Nephron progenitor cell (in vitro differentiated cells): ENCODE data around the gene KIAA1958.
A peak's percentile ranks its signal among the peaks of the same experiment; 100 is the strongest.

Experiments
- DNase-seq: peaks from one replicate; pipeline ENCODE4 v3.0.0; 2021
- H3K27ac Mint-ChIP-seq: 2 replicates; pipeline ENCODE4 v1.8.0; 2021; ENCODE audit warnings: mild to moderate bottlenecking, moderate library complexity, mixed read lengths
- H3K27me3 Mint-ChIP-seq: 2 replicates; pipeline ENCODE4 v1.8.0; 2021; ENCODE audit warnings: mild to moderate bottlenecking, low read depth, mixed read lengths; ENCODE audit not compliant: poor library complexity
- H3K36me3 Mint-ChIP-seq: 2 replicates; pipeline ENCODE4 v1.8.0; 2021; ENCODE audit warnings: low read depth, mixed read lengths
- H3K4me1 Mint-ChIP-seq: 2 replicates; pipeline ENCODE4 v1.8.0; 2021; ENCODE audit warnings: mixed read lengths
- H3K4me3 Mint-ChIP-seq: 2 replicates; pipeline ENCODE4 v1.8.0; 2021; ENCODE audit warnings: mild to moderate bottlenecking, moderate library complexity, mixed read lengths
- H3K9me3 Mint-ChIP-seq: 2 replicates; pipeline ENCODE4 v1.8.0; 2021; ENCODE audit warnings: mild to moderate bottlenecking, moderate library complexity, mixed read lengths
- TF ChIP-seq, protein P1 (sequence below): fragments of 200-600 bp; sonication (generic); IDR thresholded peaks from 2 replicates; pipeline ENCODE4 v1.5.0; 2021; ENCODE audit warnings: antibody characterized with exemption

The KIAA1958 gene

GRCh38 chr9:112443636-112444035, 43.0 kb upstream of the KIAA1958 start:
- Mint-ChIP-seq H3K4me3 (no peak overlapping the region), H3K27me3 (no peaks in the 10 kb centered on the region), H3K27ac (no peak overlapping the region), H3K4me1 (peaks cover 14% of the 10 kb centered on the region), H3K36me3 (peaks cover 19% of the 10 kb centered on the region), H3K9me3 (no peaks in the 10 kb centered on the region)
- no peak for DNase-seq
- TF ChIP-seq, protein P1, sequence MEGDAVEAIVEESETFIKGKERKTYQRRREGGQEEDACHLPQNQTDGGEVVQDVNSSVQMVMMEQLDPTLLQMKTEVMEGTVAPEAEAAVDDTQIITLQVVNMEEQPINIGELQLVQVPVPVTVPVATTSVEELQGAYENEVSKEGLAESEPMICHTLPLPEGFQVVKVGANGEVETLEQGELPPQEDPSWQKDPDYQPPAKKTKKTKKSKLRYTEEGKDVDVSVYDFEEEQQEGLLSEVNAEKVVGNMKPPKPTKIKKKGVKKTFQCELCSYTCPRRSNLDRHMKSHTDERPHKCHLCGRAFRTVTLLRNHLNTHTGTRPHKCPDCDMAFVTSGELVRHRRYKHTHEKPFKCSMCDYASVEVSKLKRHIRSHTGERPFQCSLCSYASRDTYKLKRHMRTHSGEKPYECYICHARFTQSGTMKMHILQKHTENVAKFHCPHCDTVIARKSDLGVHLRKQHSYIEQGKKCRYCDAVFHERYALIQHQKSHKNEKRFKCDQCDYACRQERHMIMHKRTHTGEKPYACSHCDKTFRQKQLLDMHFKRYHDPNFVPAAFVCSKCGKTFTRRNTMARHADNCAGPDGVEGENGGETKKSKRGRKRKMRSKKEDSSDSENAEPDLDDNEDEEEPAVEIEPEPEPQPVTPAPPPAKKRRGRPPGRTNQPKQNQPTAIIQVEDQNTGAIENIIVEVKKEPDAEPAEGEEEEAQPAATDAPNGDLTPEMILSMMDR, result no peak

- Mint-ChIP-seq H3K4me3 (no peak overlapping the region), H3K9me3 (no peaks in the 10 kb centered on the region), H3K36me3 (peaks cover 16% of the 10 kb centered on the region), H3K27me3 (no peaks in the 10 kb centered on the region), H3K4me1 (peaks cover 14% of the 10 kb centered on the region), H3K27ac (peak overlapping the region; percentile 51)
- TF ChIP-seq, protein P1, result no peak
- DNase-seq, result no peak
Observed at GRCh38 chr9:112445196-112445595, 41.4 kb upstream of the KIAA1958 start.

DNA sequence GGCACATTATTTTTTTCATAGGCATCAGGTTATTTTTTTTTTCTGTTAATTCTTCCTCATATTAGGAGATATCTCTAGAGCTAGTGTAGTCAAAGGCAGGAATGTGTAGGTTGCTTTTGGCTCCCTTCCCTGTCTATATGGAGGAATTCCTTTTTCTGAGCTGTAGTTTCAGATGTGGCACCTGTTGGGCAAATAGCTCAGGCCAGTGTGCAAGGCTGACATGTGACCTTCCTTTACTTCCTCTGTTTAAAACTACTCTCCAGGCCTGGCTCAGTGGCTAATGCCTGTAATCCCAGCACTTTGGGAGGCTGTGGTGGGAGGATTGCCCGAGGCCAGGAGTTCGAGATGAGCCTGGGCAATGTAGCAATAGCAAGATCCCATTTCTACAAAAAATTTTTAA, 40.5 kb upstream of the KIAA1958 start:
- Mint-ChIP-seq H3K4me1 (peaks cover 14% of the 10 kb centered on the region), H3K27ac (peak overlapping the region; percentile 58), H3K27me3 (no peaks in the 10 kb centered on the region), H3K4me3 (no peak overlapping the region), H3K36me3 (peaks cover 12% of the 10 kb centered on the region), H3K9me3 (no peaks in the 10 kb centered on the region)
- DNase-seq, result no peak
- TF ChIP-seq, protein P1, result no peak

- TF ChIP-seq, protein P1, result no peak
- DNase-seq, result no peak
- Mint-ChIP-seq H3K36me3 (peaks cover 10% of the 10 kb centered on the region), H3K27me3 (no peaks in the 10 kb centered on the region), H3K4me1 (peaks cover 14% of the 10 kb centered on the region), H3K9me3 (no peaks in the 10 kb centered on the region), H3K27ac (no peak overlapping the region), H3K4me3 (no peak overlapping the region)
Observed at GRCh38 chr9:112446526-112446925, 40.1 kb upstream of the KIAA1958 start.

- Mint-ChIP-seq H3K36me3 (peaks cover 7% of the 10 kb centered on the region), H3K4me3 (no peak overlapping the region), H3K27ac (peak overlapping the region; percentile 79), H3K4me1 (peaks cover 14% of the 10 kb centered on the region), H3K27me3 (no peaks in the 10 kb centered on the region), H3K9me3 (no peaks in the 10 kb centered on the region)
- TF ChIP-seq, protein P1, result no peak
- DNase-seq, result no peak
Observed at GRCh38 chr9:112447283-112447761, 39.3 kb upstream of the KIAA1958 start.

GRCh38 chr9:112462855-112463254, 23.8 kb upstream of the KIAA1958 start:
- Mint-ChIP-seq H3K36me3 (peaks cover 81% of the 10 kb centered on the region), H3K27me3 (no peaks in the 10 kb centered on the region), H3K9me3 (peaks cover 28% of the 10 kb centered on the region), H3K27ac (no peak overlapping the region), H3K4me3 (no peak overlapping the region), H3K4me1 (no peaks in the 10 kb centered on the region)
- no peak for DNase-seq
- TF ChIP-seq, protein P1, result no peak
